Psoas muscle (tissue), 8 donors: ENCODE results near the gene FNBP1. TPM values are rescaled to one million over a fixed set of nuclear protein-coding genes. Genes with fewer than 3 reads are reported as not detected.
A peak's percentile ranks its signal among the peaks of the same experiment; 100 is the strongest.

Experiments used
- ATAC-seq, 4 donors: fragments of 200-7000 bp; cut with Tn5 transposase; one replicate each; pipeline ENCODE4 v1.9.1; 2020; ENCODE audit warnings: moderate library complexity in 3 of 4, mild to moderate bottlenecking in 2 of 4
- DNase-seq, 2 donors: peaks; one replicate each; pipeline ENCODE4 v3.0.0-alpha.2; 2020
- H3K27ac ChIP-seq: fragments of 200-600 bp; one replicate; pipeline ENCODE4 v1.8.0; 2022
- H3K27me3 ChIP-seq, 3 donors: fragments of 200-600 bp in 1 of 3; one replicate each; pipeline versions ENCODE4 v1.6.1 to v1.8.0; 2013 to 2022; ENCODE audit warnings: low read length in 2 of 3, mild to moderate bottlenecking in 2 of 3, moderate library complexity in 1 of 3; ENCODE audit not compliant: insufficient read depth in 3 of 3
- H3K36me3 ChIP-seq, 2 donors: fragments of 200-600 bp in 1 of 2; one replicate each; pipeline versions ENCODE4 v1.6.1 to v1.8.0; 2013 to 2022; ENCODE audit warnings: low read depth in 1 of 2, mild to moderate bottlenecking in 1 of 2, moderate library complexity in 1 of 2; ENCODE audit not compliant: insufficient read depth in 1 of 2
- H3K4me1 ChIP-seq: fragments of 200-600 bp; one replicate; pipeline ENCODE4 v1.8.0; 2022
- H3K4me3 ChIP-seq: fragments of 200-600 bp; one replicate; pipeline ENCODE4 v1.8.0; 2022; ENCODE audit warnings: mild to moderate bottlenecking
- H3K9me3 ChIP-seq: fragments of 200-600 bp; one replicate; pipeline ENCODE4 v1.8.0; 2022
- CTCF ChIP-seq: fragments of 200-600 bp; IDR thresholded peaks from one replicate; pipeline ENCODE4 v1.8.0; 2022; ENCODE audit warnings: antibody characterized with exemption
- WGBS, 3 donors: extraction: QIAGEN DNeasy Blood & Tissue Kit; methylation state at CpG; one replicate each; pipeline versions ENCODE4 v1.1.6 to v1.1.7; 2013; 5-methylcytosine and 5-hydroxymethylcytosine counted together
- intact Hi-C, 2 donors: fragments of 100-400 bp; cut with DNase I; formaldehyde crosslinking; loops; one replicate each; pipeline versions ENCODE4 v1.11.0 to v1.14.2; 2022
- polyA plus RNA-seq, 3 donors: library from polyadenylated mRNA; stranded (reverse); fragments of 200-250 nt; gene quantifications; one replicate each; pipeline ENCODE4 v1.2.3, GENCODE V29; 2013
- total RNA-seq, 4 donors: library from RNA; stranded (reverse); fragmentation: NEBNext Ultra II Directional in 2 of 4; extraction: Animal tissue kit (Norgen Biotek cat#: 25700) in 2 of 4; gene quantifications; one replicate each; pipeline versions ENCODE4 v1.2.1 to v1.2.4, GENCODE V29; 2021 to 2023
- donor health status: healthy with polysubstance abuse.
- donor health status: DM: no; HTN: no; CAD: no; lungs with moderate emphysema.
- donor health status: Bipolar disorder and iron deficiency.
- donor health status: healthy.
- donor health status: DM: yes; HTN: yes; CAD: no.
- donor health status: DM: no; HTN: no; CAD: no.
- donor health status: DM: no; HTN: no; CAD: no.
- donor health status: DM: yes; HTN: yes; CAD: no.

The FNBP1 gene
- total and polyA plus RNA-seq, 7 donors, result 4.6 to 30.5 (median 27.2) TPM

GRCh38 chr9:129889941-129890717, 152.9 kb downstream of the FNBP1 start:
- ATAC-seq (no peak), DNase-seq (no peak)
- Histone ChIP-seq H3K4me3 (no peak overlapping the region), H3K36me3 (peaks cover 0 to 40% of the 10 kb centered on the region in 2 donors), H3K27ac (no peak overlapping the region), H3K27me3 (no peaks in the 10 kb centered on the region), H3K9me3 (no peaks in the 10 kb centered on the region), H3K4me1 (peaks cover 7% of the 10 kb centered on the region)
- no peak for TF ChIP-seq CTCF
- WGBS, 3 donors, result 77 to 83% (median 79%) methylated on average over 37 of the region's 37 CpGs
- intact Hi-C loops, result loop anchor here (5.0 to 10.0 kb wide), 4 partner anchors 162 to 347 kb away; partner anchors contain the start of gene GPR107 (in 1 of the 2)

GRCh38 chr9:129889122-129889940, 153.7 kb downstream of the FNBP1 start:
- Histone ChIP-seq H3K4me3 (no peak overlapping the region), H3K27me3 (no peaks in the 10 kb centered on the region), H3K27ac (no peak overlapping the region), H3K4me1 (peaks cover 14% of the 10 kb centered on the region), H3K36me3 (peaks cover 0 to 32% of the 10 kb centered on the region in 2 donors), H3K9me3 (no peaks in the 10 kb centered on the region)
- no peak for DNase-seq
- intact Hi-C loops, result loop anchor here (5.0 to 10.0 kb wide), 4 partner anchors 163 to 348 kb away; partner anchors contain the start of gene GPR107 (in 1 of the 2)
- WGBS, 3 donors, result 91 to 94% (median 91%) methylated on average over 31 of the region's 31 CpGs
- TF ChIP-seq CTCF, result no peak
- ATAC-seq, result no peak

DNA sequence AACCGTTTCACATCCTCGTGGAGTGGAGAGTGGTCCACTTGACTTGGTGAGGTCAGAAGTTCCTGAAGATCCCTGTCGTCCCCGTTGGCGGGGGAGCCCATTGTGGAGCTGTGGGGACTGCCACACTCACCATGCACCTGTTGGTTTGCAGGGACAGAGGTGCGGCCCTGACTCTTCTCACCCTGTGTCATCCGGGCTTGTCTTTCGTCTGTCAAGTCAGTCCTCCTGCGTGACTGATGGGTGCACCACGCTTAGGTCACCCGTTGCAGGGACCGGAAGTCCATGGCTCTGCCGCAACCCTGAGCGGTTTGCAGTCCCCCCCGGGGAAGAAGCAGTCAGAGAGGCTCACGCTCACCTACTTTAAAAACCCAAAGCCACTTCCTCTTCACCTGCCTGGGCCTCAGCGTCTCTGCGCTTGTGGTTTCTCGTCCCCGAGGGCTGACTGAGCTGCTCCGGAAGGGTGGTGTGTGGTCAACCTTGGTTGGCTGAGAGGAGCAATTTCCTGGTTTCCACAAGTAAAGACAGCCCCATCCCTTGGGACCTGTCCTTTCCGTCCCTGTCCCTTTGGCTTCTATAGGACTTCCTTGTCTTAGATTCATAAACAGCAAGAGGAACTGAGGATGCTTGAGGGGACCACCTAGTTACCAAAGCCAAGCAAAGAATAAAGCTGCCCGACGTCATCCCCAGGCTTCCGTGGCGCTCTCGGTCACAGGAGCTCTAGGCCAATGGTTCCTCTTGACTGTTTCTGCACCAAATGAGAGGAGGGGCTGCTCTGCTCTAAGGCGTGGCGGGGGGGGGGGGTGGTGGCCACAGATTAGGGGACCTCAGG, 154.5 kb downstream of the FNBP1 start:
- 68 to 72% (median 70%) methylated on average over 26 to 29 of the region's 29 CpGs for WGBS, 3 donors
- TF ChIP-seq CTCF, result no peak
- peaks cover 18% of the 10 kb centered on the region for H3K4me1 ChIP-seq
- peak in 1 of 2 donors; percentile 65 for DNase-seq
- H3K4me3 ChIP-seq, result peak overlapping the region; percentile 46
- H3K36me3 ChIP-seq, result peaks cover 0 to 28% of the 10 kb centered on the region in 2 donors
- H3K27me3 ChIP-seq, result no peaks in the 10 kb centered on the region
- no peaks in the 10 kb centered on the region for H3K9me3 ChIP-seq
- intact Hi-C loops, result loop anchor here (5.0 to 10.0 kb wide), 4 partner anchors 164 to 349 kb away; partner anchors contain the start of gene GPR107 (in 1 of the 2)
- H3K27ac ChIP-seq, result peak overlapping the region; percentile 39
- no peak for ATAC-seq
